ENCODE measurements around the gene PLXNA1.

PLXNA1 gene

DNA sequence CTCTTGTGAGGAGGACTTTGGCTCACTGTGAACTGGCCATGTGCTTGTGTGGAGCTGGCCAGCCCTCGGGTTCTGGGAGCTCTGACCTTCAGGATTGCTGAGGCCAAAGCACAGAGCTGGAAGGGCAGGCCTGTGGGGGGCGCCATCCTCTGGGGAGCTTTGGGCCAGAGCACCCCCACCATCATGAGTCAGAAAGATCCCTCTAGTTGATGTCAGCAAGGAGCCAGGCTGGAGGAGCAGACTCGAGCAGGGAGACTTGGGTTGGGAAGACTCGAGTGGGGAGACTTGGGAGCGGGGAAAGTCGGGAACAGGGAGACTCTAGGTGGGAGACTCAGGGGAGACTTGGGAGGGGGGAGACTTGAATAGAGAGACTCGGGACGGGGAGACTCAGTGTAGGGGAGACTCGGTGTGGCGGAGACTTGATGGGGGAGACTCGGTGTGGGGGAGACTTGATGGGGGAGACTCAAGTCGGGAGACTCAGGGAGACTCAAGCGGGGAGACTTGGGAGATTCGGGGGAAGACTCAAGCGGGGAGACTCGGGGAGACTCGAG lies 37.7 kb upstream of the PLXNA1 start:
- no peak for TF ChIP-seq TAF1 (IDR thresholded peaks at IDR 0.05; ENCODE audit: low read depth)
- TF ChIP-seq CEBPB (IDR thresholded peaks at IDR 0.05), result no peak
- TF ChIP-seq YY1 (IDR thresholded peaks at IDR 0.05; ENCODE audit: low read depth), result no peak
- TF ChIP-seq TEAD4 (IDR thresholded peaks at IDR 0.05), result no peak
- TF ChIP-seq EGR1 (IDR thresholded peaks at IDR 0.05), result no peak
- TF ChIP-seq RAD21 (IDR thresholded peaks at IDR 0.05; ENCODE audit: low read depth), result no peak
- TF ChIP-seq NFIC (IDR thresholded peaks at IDR 0.05), result no peak
- TF ChIP-seq CREB1 (IDR thresholded peaks at IDR 0.05; ENCODE audit: low read depth), result no peak

DNA sequence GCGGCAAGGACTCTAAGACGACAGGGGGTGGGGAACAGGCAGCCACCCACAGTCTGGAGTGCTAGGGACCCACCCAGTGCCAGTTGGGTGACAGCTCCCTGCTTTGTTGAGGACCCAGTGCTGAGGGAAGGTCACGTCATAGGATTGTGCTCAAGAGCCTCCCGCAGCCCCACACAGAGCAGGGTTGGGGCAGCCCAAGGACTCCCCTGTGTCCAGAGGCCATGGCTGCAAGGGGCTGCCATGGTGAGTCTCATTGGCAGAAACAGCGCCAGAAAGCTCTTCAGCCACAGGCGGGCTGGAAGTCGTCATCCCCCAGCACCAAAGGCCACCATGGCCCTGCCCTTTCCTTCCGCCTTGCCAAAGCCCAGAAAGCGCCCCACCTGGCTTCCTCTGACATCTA lies 37.0 kb upstream of the PLXNA1 start:
- TF ChIP-seq, protein P1, sequence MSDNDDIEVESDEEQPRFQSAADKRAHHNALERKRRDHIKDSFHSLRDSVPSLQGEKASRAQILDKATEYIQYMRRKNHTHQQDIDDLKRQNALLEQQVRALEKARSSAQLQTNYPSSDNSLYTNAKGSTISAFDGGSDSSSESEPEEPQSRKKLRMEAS (IDR thresholded peaks at IDR 0.05), result no peak
- TF ChIP-seq YY1 (IDR thresholded peaks at IDR 0.05; ENCODE audit: low read depth) (no peak), EGR1 (IDR thresholded peaks at IDR 0.05) (no peak), RAD21 (IDR thresholded peaks at IDR 0.05; ENCODE audit: low read depth) (no peak), TCF12 (IDR thresholded peaks at IDR 0.05; ENCODE audit: low read depth) (no peak), EP300 (IDR thresholded peaks at IDR 0.05; ENCODE audit: borderline replicate concordance) (no peak), USF1 (IDR thresholded peaks at IDR 0.05) (no peak), FOXM1 (IDR thresholded peaks at IDR 0.05; ENCODE audit: borderline replicate concordance, low read depth) (no peak), ZBTB7A (IDR thresholded peaks at IDR 0.05; ENCODE audit: low read depth) (no peak), CREB1 (IDR thresholded peaks at IDR 0.05; ENCODE audit: low read depth) (no peak), CEBPB (IDR thresholded peaks at IDR 0.05) (no peak), NFIC (IDR thresholded peaks at IDR 0.05) (no peak), TEAD4 (IDR thresholded peaks at IDR 0.05) (no peak)
- TF ChIP-seq, protein P2, sequence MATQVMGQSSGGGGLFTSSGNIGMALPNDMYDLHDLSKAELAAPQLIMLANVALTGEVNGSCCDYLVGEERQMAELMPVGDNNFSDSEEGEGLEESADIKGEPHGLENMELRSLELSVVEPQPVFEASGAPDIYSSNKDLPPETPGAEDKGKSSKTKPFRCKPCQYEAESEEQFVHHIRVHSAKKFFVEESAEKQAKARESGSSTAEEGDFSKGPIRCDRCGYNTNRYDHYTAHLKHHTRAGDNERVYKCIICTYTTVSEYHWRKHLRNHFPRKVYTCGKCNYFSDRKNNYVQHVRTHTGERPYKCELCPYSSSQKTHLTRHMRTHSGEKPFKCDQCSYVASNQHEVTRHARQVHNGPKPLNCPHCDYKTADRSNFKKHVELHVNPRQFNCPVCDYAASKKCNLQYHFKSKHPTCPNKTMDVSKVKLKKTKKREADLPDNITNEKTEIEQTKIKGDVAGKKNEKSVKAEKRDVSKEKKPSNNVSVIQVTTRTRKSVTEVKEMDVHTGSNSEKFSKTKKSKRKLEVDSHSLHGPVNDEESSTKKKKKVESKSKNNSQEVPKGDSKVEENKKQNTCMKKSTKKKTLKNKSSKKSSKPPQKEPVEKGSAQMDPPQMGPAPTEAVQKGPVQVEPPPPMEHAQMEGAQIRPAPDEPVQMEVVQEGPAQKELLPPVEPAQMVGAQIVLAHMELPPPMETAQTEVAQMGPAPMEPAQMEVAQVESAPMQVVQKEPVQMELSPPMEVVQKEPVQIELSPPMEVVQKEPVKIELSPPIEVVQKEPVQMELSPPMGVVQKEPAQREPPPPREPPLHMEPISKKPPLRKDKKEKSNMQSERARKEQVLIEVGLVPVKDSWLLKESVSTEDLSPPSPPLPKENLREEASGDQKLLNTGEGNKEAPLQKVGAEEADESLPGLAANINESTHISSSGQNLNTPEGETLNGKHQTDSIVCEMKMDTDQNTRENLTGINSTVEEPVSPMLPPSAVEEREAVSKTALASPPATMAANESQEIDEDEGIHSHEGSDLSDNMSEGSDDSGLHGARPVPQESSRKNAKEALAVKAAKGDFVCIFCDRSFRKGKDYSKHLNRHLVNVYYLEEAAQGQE (IDR thresholded peaks at IDR 0.05; ENCODE audit: low read depth), result no peak

DNA sequence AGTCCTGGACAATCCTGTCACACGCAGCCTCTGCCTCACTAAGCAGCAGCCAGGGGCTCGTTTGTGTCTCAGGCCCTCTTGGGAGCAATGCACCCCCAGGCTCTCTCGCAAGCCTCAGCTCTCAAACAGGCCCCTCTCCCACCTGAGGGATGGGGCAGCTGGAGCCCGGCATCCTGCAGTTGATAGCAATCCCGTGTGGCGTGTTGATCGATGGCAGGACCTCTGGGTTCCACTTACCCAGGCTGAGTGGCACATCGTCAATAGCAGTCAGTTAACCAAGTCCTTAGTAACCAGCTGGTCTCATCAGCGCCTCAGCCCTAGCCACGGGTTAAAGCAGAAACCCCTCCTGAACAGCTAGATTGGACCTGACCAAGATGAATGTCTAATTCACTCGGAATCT lies 36.5 kb upstream of the PLXNA1 start:
- TF ChIP-seq TAF1 (IDR thresholded peaks at IDR 0.05; ENCODE audit: low read depth) (no peak), YY1 (IDR thresholded peaks at IDR 0.05; ENCODE audit: low read depth) (no peak), RAD21 (IDR thresholded peaks at IDR 0.05; ENCODE audit: low read depth) (no peak), NFIC (IDR thresholded peaks at IDR 0.05) (no peak), TCF12 (IDR thresholded peaks at IDR 0.05; ENCODE audit: low read depth) (no peak), USF1 (IDR thresholded peaks at IDR 0.05) (no peak), CEBPB (IDR thresholded peaks at IDR 0.05) (no peak)
- TF ChIP-seq, protein P2 (IDR thresholded peaks at IDR 0.05; ENCODE audit: low read depth), result no peak

DNA sequence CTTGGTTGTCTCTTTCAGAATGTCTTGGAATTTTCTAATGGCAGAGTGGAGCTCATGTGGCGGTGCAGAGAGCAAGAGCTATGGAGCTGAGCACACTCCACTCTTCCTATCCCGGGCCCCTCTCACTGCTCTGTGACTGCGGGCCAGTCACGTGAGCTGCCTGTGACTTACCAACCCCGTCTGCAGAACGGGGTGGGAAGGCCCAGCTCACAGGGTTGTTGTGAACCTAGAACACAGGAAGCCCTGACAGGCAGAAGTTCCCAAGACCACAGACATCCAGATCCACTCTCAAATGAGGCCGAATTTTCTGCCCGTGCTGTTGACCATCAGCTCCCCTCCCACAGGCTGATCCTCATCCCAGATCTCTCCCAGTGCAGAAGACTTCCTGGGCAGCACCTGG lies 35.5 kb upstream of the PLXNA1 start:
- TF ChIP-seq, protein P2 (IDR thresholded peaks at IDR 0.05; ENCODE audit: low read depth), result no peak
- no peak for TF ChIP-seq FOXM1 (IDR thresholded peaks at IDR 0.05; ENCODE audit: borderline replicate concordance, low read depth)
- no peak for TF ChIP-seq ZBTB7A (IDR thresholded peaks at IDR 0.05; ENCODE audit: low read depth)
- no peak for TF ChIP-seq USF1 (IDR thresholded peaks at IDR 0.05)
- no peak for TF ChIP-seq YY1 (IDR thresholded peaks at IDR 0.05; ENCODE audit: low read depth)
- no peak for TF ChIP-seq RAD21 (IDR thresholded peaks at IDR 0.05; ENCODE audit: low read depth)
- TF ChIP-seq, protein P1 (IDR thresholded peaks at IDR 0.05), result no peak
- TF ChIP-seq CEBPB (IDR thresholded peaks at IDR 0.05), result no peak
- no peak for TF ChIP-seq EGR1 (IDR thresholded peaks at IDR 0.05)
- TF ChIP-seq CREB1 (IDR thresholded peaks at IDR 0.05; ENCODE audit: low read depth), result no peak
- TF ChIP-seq TCF12 (IDR thresholded peaks at IDR 0.05; ENCODE audit: low read depth), result no peak
- no peak for TF ChIP-seq TEAD4 (IDR thresholded peaks at IDR 0.05)
- TF ChIP-seq NFIC (IDR thresholded peaks at IDR 0.05), result no peak
- TF ChIP-seq EP300 (IDR thresholded peaks at IDR 0.05; ENCODE audit: borderline replicate concordance), result no peak
- TF ChIP-seq TAF1 (IDR thresholded peaks at IDR 0.05; ENCODE audit: low read depth), result no peak

All from Ishikawa (cell line).